MCF 10A (cell line): ENCODE measurements around the gene TRAPPC2L. TPM values are rescaled to one million over a fixed set of nuclear protein-coding genes. Genes with fewer than 3 reads are reported as not detected.

Experiments used
- BruUV-seq: library from RNA; stranded (reverse); fragments of 400-500 nt; replicated peaks from 2 replicates; lab custom pipeline; 2021; lab: Mats Ljungman, UMichigan
- CTCF ChIA-PET: fragments of 300-600 bp; sonication (Branson Sonifier 250); formaldehyde crosslinking; extraction: SDS; loops from one replicate; lab custom pipeline; 2021; ENCODE audit warnings: antibody characterized with exemption, inconsistent platforms; lab: Yijun Ruan, JAX
- POLR2A ChIA-PET: fragments of 300-600, 350-650 bp; sonication (Branson Sonifier 250); formaldehyde crosslinking; extraction: SDS; loops from one replicate; lab custom pipeline; 2020; ENCODE audit warnings: antibody characterized with exemption, inconsistent platforms; lab: Yijun Ruan, JAX
- DNase-seq: peaks from one replicate; pipeline ENCODE4 v3.0.0-alpha.2; 2018; ENCODE audit not compliant: unreplicated experiment
- H3K27ac Mint-ChIP-seq: one replicate; pipeline ENCODE4 v1.8.0; 2022; ENCODE audit warnings: mild to moderate bottlenecking, low read depth, mixed read lengths; ENCODE audit not compliant: unreplicated experiment
- H3K27me3 Mint-ChIP-seq: one replicate; pipeline ENCODE4 v1.8.0; 2022; ENCODE audit warnings: mixed read lengths; ENCODE audit not compliant: insufficient read depth, unreplicated experiment
- H3K36me3 Mint-ChIP-seq: one replicate; pipeline ENCODE4 v1.8.0; 2022; ENCODE audit warnings: mild to moderate bottlenecking, moderate library complexity, mixed read lengths; ENCODE audit not compliant: insufficient read depth, unreplicated experiment
- H3K4me1 Mint-ChIP-seq: one replicate; pipeline ENCODE4 v1.8.0; 2022; ENCODE audit warnings: mixed read lengths; ENCODE audit not compliant: insufficient read depth, unreplicated experiment
- H3K4me3 Mint-ChIP-seq: one replicate; pipeline ENCODE4 v1.8.0; 2022; ENCODE audit warnings: mild to moderate bottlenecking, moderate library complexity, mixed read lengths; ENCODE audit not compliant: unreplicated experiment
- H3K9me3 Mint-ChIP-seq: one replicate; pipeline ENCODE4 v1.8.0; 2022; ENCODE audit warnings: mixed read lengths; ENCODE audit not compliant: unreplicated experiment
- CTCF ChIP-seq: fragments of 200-600 bp; IDR thresholded peaks from one replicate; pipeline ENCODE4 v1.8.0; 2022; ENCODE audit warnings: antibody characterized with exemption, mild to moderate bottlenecking; ENCODE audit not compliant: unreplicated experiment
- intact Hi-C: fragments of 100-400 bp; cut with micrococcal nuclease; formaldehyde crosslinking; loops from 2 replicates; pipeline ENCODE4 v1.14.1; 2022
- total RNA-seq: library from RNA; stranded (reverse); gene quantifications from 2 replicates; pipeline ENCODE4 v1.2.3, GENCODE V29; 2022

TRAPPC2L gene
- total RNA-seq, 1 experiment from 2014 or later: 35.6 TPM

- Mint-ChIP-seq H3K4me3 (no peak overlapping the region), H3K4me1 (no peaks in the 10 kb centered on the region), H3K9me3 (no peaks in the 10 kb centered on the region), H3K36me3 (peaks cover 17% of the 10 kb centered on the region), H3K27ac (no peak overlapping the region), H3K27me3 (no peaks in the 10 kb centered on the region)
- no TSS peak for BruUV-seq
- ChIA-PET CTCF (no interaction called here), POLR2A (interaction anchor here (1.2 kb wide), 1 partner anchor 37 kb away, joined by 4 read pairs; no protein-coding TSS in a partner anchor)
- no peak for DNase-seq
- intact Hi-C loops: no loop called here
- no peak for TF ChIP-seq CTCF
Observed at GRCh38 chr16:88848557-88848956, 8.4 kb upstream of the TRAPPC2L start.

GRCh38 chr16:88850531-88851199 lies 6.3 kb upstream of the TRAPPC2L start:
- Mint-ChIP-seq H3K9me3 (no peaks in the 10 kb centered on the region), H3K36me3 (peaks cover 15% of the 10 kb centered on the region), H3K27ac (no peak overlapping the region), H3K27me3 (no peaks in the 10 kb centered on the region), H3K4me3 (no peak overlapping the region), H3K4me1 (peaks cover 7% of the 10 kb centered on the region)
- intact Hi-C loops: no loop called here
- no peak for DNase-seq
- no TSS peak for BruUV-seq
- POLR2A ChIA-PET: interaction anchor here (1.1 kb wide), 1 partner anchor 327 kb away, joined by 3 read pairs; no protein-coding TSS in a partner anchor
- CTCF ChIA-PET: interaction anchor here (0.8 kb wide), 1 partner anchor 137 kb away, joined by 3 read pairs; no protein-coding TSS in a partner anchor
- no peak for TF ChIP-seq CTCF

GRCh38 chr16:88851616-88852015 lies 5.3 kb upstream of the TRAPPC2L start:
- no peaks in the 10 kb centered on the region for H3K9me3 Mint-ChIP-seq
- no peaks in the 10 kb centered on the region for H3K27me3 Mint-ChIP-seq
- peaks cover 9% of the 10 kb centered on the region for H3K4me1 Mint-ChIP-seq
- CTCF ChIA-PET: interaction anchor here (0.6 to 1.2 kb wide), 2 partner anchors 35 to 315 kb away, joined by 3 to 4 read pairs; no protein-coding TSS in a partner anchor
- no peak for TF ChIP-seq CTCF
- intact Hi-C loops: no loop called here
- no peak overlapping the region for H3K27ac Mint-ChIP-seq
- H3K4me3 Mint-ChIP-seq: no peak overlapping the region
- peaks cover 11% of the 10 kb centered on the region for H3K36me3 Mint-ChIP-seq
- BruUV-seq: no TSS peak
- DNase-seq: no peak
- POLR2A ChIA-PET: no interaction called here

DNA sequence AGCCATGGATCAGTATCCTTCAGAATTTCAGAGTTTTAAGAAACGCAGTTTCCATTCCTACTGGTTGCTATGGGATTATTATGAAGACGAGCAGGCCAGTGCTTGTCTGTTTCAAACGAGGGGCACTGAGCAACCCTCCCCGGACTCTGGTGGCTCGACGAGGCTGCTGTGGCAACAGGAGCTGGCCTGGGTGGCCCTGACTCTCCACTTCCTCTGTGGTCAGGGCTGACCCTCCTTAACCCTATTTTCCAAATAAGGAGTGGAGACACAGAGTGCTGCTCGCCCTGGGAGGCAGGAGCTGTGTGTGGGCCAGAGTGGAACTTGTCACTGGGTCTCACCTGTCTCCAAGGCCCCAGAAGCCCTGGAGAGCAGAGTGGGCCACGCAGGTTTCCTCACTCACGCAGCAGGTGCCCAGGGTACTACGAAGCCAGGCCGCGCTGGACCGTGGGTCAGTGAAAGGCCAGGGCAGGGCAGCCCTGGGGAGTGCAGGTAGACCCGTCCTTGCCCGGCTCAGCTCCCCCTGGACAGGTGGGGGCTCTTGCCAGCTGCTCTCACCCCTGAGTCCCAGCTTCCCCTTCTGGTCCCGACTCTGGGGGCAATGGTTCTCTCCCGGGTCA lies 3.5 kb upstream of the TRAPPC2L start:
- no TSS peak for BruUV-seq
- POLR2A ChIA-PET: interaction anchor here (1.3 kb wide), 1 partner anchor 41 kb away, joined by 4 read pairs; no protein-coding TSS in a partner anchor
- TF ChIP-seq CTCF: no peak
- H3K36me3 Mint-ChIP-seq: peaks cover 11% of the 10 kb centered on the region
- H3K4me3 Mint-ChIP-seq: no peak overlapping the region
- CTCF ChIA-PET: no interaction called here
- intact Hi-C loops: no loop called here
- H3K9me3 Mint-ChIP-seq: no peaks in the 10 kb centered on the region
- H3K4me1 Mint-ChIP-seq: peaks cover 15% of the 10 kb centered on the region
- no peak overlapping the region for H3K27ac Mint-ChIP-seq
- H3K27me3 Mint-ChIP-seq: no peaks in the 10 kb centered on the region
- no peak for DNase-seq
